ENCODE results near the gene SF1. TPM values are rescaled to one million over a fixed set of nuclear protein-coding genes. Genes with fewer than 3 reads are reported as not detected.

The SF1 gene
- total and polyA plus RNA-seq, 9 of the 15 experiments (the other 6 are each of a cell fraction or from before 2014, with no cell fraction given) = 13.1 to 334 (median 111) TPM

DNA sequence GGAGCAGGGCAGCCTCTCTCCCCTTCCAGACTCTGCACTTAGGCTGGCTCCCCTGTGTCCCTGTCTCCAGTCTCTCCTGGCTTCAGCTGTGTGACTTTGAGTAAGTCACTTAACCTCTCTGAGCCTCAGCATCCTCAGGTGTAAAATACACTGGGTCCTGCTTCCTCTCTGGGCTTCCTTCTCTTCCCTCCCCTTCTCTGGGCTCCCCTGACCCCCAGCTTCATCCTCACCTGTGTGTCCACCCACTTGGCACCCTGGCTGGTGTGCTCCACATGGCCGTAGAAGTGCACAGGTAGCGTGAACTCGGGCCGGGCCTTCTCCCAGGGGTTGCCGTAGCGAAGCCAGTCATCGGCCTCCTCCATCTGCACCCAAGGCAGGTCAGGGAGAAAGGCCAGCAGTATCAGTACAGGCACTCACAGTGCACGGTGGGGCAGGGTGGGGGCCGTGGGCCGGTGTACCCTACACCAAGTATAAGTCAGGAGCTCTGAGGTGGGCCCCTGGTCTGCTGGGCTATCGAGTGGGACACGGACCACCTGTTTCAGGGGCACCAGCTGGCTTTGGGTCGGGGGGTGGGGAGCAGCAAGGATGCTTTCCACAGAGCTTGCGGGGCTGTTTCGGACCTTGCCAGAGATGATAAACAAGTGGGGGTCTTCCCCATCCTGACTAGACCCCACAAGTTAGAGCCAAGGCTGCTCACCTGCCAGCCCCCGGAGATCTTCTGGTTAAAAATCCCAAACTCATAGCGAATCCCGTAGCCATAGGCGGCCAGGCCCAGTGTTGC lies 20.6 kb downstream of the SF1 start (continued):
- TF ChIP-seq, protein P1, sequence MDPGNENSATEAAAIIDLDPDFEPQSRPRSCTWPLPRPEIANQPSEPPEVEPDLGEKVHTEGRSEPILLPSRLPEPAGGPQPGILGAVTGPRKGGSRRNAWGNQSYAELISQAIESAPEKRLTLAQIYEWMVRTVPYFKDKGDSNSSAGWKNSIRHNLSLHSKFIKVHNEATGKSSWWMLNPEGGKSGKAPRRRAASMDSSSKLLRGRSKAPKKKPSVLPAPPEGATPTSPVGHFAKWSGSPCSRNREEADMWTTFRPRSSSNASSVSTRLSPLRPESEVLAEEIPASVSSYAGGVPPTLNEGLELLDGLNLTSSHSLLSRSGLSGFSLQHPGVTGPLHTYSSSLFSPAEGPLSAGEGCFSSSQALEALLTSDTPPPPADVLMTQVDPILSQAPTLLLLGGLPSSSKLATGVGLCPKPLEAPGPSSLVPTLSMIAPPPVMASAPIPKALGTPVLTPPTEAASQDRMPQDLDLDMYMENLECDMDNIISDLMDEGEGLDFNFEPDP (CRISPR knock-in tag; IDR thresholded peaks at IDR 0.05) = no peak
- TF ChIP-seq ZNF354B (CRISPR knock-in tag; IDR thresholded peaks at IDR 0.05) (no peak), BCOR (IDR thresholded peaks at IDR 0.05) (peak; percentile 93), RCOR1 (IDR thresholded peaks at IDR 0.05; ENCODE audit: borderline replicate concordance in 1 of 2, low read depth in 2 of 2, low read length in 2 of 2) (peak in 1 of 2 experiments; percentile 52; a peak in 2 of 4 replicates), ZNF696 (CRISPR knock-in tag; conservative IDR thresholded peaks at IDR 0.05) (no peak), ESRRB (CRISPR knock-in tag; IDR thresholded peaks at IDR 0.05; ENCODE audit: borderline replicate concordance) (no peak), ZNF311 (CRISPR knock-in tag; IDR thresholded peaks at IDR 0.05) (no peak)

DNA sequence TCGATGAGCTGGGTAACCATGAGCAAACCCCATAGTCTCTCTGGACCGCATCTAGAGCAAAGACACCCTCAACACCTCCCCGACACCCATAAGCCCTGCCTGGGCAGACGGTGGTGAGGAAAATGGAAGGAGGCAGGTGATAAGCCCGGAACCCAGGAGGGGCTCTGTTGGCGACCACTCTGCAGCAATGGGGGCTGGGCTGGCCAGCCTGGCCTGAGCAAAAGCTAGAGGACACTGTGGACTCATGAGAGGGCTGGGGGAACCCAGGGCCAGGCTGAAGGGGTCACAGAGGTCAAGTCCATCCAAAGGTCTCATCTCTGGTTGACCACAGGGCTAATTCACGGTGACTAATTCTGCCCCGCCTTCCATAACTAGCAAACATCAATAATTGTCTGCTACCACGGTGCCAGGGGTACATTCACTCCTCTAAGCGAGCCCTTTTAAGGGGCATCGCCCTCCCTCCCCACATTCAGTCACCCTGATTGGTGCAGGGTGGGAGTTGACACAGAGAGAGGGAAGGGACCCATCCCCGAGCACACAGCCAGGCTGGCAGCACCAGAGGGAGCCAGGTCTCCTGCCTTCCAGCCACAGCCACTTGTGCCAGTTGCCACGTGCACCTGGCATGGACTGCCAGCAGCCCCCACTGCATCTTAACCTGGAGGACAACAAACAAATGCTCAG lies 22.5 kb downstream of the SF1 start:
- no peaks in the 10 kb centered on the region for H3K9me3 ChIP-seq (replicated peaks; ENCODE audit: control insufficient read depth, insufficient read depth, low read depth, low read length)
- DNase-seq (ENCODE audit: extremely low read depth in 1 of 4, low spot score in 3 of 4) (no peak), FAIRE-seq (no peak), ATAC-seq (no peak)
- no peaks in the 10 kb centered on the region for H3K79me2 ChIP-seq (ENCODE audit: control insufficient read depth, insufficient read depth, low read length)
- no peak overlapping the region for H3K4me3 ChIP-seq
- H2AFZ ChIP-seq (ENCODE audit: low read depth, low read length) = no peak overlapping the region
- no peaks in the 10 kb centered on the region for H3K36me3 ChIP-seq (ENCODE audit: control insufficient read depth, insufficient read depth, low read length)
- H3K4me1 ChIP-seq (replicated peaks in 1 of 2; ENCODE audit: control insufficient read depth in 2 of 2, insufficient read depth in 2 of 2, low read length in 2 of 2) = peaks cover 15 to 71% of the 10 kb centered on the region in 2 experiments
- in situ Hi-C loops (cut with MboI) = no loop called here
- CTCF ChIA-PET (ENCODE audit: low intra/inter-chr PET ratio) = no interaction called here
- no peaks in the 10 kb centered on the region for H3K9me1 ChIP-seq (ENCODE audit: control insufficient read depth, insufficient read depth, low read length)
- no peak overlapping the region for H3K27ac ChIP-seq (ENCODE audit: extremely low read depth, low read depth, low read length)
- H3K4me2 ChIP-seq (ENCODE audit: insufficient read depth, low read length) = no peak overlapping the region
- BruUV-seq (replicated peaks) = no TSS peak
- POLR2A ChIA-PET = interaction anchor here (0.8 kb wide), 1 partner anchor 9 kb away, joined by 3 read pairs; no protein-coding TSS in a partner anchor
- 0 out of 4 replicates have a peak overlapping the region, but pooled peaks of 1 of the 2 experiments have one; percentile 31 for H3K9ac ChIP-seq (ENCODE audit: insufficient read depth in 1 of 2, low read depth in 2 of 2, low read length in 2 of 2)
- TF ChIP-seq ZKSCAN3 (CRISPR knock-in tag; IDR thresholded peaks at IDR 0.05) (no peak), NFE2 (IDR thresholded peaks at IDR 0.05; ENCODE audit: low read depth) (no peak), C11orf30 (IDR thresholded peaks at IDR 0.05; ENCODE audit: low read depth) (no peak)
- intact Hi-C loops (cut with micrococcal nuclease) = no loop called here
- WGBS (ENCODE audit: insufficient coverage, low coverage, missing lambda C conversion rate) = 58% methylated on average over 13 of the region's 13 CpGs
- H4K20me1 ChIP-seq (replicated peaks; ENCODE audit: control insufficient read depth, insufficient read depth, low read length) = no peaks in the 10 kb centered on the region
- H3K27me3 ChIP-seq (ENCODE audit: control insufficient read depth in 2 of 2, insufficient read depth in 2 of 2, low read length in 2 of 2) = no peaks in the 10 kb centered on the region

All from K562 (cell line).